SJSA1 (cell line): Measurements from ENCODE around the gene FMNL2. TPM values are rescaled to one million over a fixed set of nuclear protein-coding genes. Genes with fewer than 3 reads are reported as not detected.

Experiments
- DNase-seq, 2 experiments: peaks; one replicate each; pipeline ENCODE4 v3.0.0-alpha.2; 2015 to 2020; ENCODE audit warnings: low spot score in 2 of 2, low read depth in 1 of 2
- H3K27ac ChIP-seq: fragments of 250-450 bp; sonication (Bioruptor Pico); 2 replicates; pipeline ENCODE4 v1.5.1; 2020; ENCODE audit warnings: mild to moderate bottlenecking, moderate library complexity
- H3K27me3 ChIP-seq: fragments of 250-450 bp; sonication (Bioruptor Pico); replicated peaks from 2 replicates; pipeline ENCODE4 v1.5.1; 2020; ENCODE audit warnings: mild to moderate bottlenecking, moderate library complexity
- H3K36me3 ChIP-seq: fragments of 250-450 bp; sonication (Bioruptor Pico); 2 replicates; pipeline ENCODE4 v1.5.1; 2020; ENCODE audit warnings: mild to moderate bottlenecking
- H3K4me1 ChIP-seq: fragments of 250-450 bp; sonication (Bioruptor Pico); replicated peaks from 2 replicates; pipeline ENCODE4 v1.6.1; 2021; ENCODE audit warnings: mild to moderate bottlenecking
- H3K4me3 ChIP-seq: fragments of 250-450 bp; sonication (Bioruptor Pico); 2 replicates; pipeline ENCODE4 v1.5.1; 2020; ENCODE audit warnings: mild to moderate bottlenecking
- H3K9me3 ChIP-seq: fragments of 250-450 bp; sonication (Bioruptor Pico); replicated peaks from 2 replicates; pipeline ENCODE4 v1.5.1; 2020; ENCODE audit warnings: mild to moderate bottlenecking
- total RNA-seq: library from RNA; depleted of rRNA; stranded (reverse); fragments of >200 nt; shearing (Covaris generic); gene quantifications from 2 replicates; pipeline ENCODE4 v1.2.3, GENCODE V29; 2014

The FMNL2 gene
- total RNA-seq, 1 experiment from 2014 or later, result 12.9 TPM

DNA sequence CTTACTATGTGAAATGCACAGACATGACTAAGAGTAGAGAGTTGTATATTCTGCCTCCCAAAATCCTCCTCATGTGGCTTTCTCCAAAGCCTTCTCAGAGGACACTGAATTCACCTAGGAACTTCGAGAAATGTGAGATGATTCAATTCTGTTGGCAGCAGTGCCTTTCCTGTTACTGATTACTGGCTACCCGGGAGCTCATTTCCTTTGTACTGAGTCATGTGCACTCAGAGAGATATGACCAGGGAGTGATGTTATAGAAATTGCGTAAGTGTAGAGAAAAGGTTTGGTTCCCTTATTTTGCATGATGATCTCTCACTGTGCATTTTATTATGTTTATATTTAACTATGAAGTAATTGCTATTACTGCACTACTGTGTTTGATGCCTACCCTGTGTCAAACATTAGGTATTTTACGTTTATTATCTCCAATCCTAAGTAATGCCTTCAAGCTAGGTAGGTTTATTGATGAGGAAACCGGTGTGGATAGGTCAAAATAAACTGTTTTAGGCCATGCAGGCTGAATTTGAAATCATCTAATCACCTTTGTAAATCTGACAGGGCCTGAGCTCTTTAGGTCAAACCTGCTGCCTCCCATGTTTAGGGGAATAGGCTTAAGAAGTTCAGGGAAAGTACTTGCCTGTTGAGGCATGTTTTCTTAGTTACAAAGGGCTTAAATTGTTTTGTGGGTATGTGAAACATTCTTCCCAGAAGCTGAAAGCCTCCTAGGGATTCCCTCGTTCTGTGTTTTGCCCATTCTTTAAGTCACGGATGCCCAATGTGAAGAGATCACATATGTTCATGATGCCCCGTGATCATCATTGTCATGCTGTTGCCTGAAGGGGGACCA, 86.8 kb downstream of the FMNL2 start:
- Histone ChIP-seq H3K4me3 (no peak overlapping the region), H3K4me1 (peaks cover 17% of the 10 kb centered on the region), H3K9me3 (no peaks in the 10 kb centered on the region), H3K27ac (peak overlapping the region; percentile 46), H3K36me3 (no peaks in the 10 kb centered on the region), H3K27me3 (no peaks in the 10 kb centered on the region)
- DNase-seq, result peak; percentile 62 to 72

DNA sequence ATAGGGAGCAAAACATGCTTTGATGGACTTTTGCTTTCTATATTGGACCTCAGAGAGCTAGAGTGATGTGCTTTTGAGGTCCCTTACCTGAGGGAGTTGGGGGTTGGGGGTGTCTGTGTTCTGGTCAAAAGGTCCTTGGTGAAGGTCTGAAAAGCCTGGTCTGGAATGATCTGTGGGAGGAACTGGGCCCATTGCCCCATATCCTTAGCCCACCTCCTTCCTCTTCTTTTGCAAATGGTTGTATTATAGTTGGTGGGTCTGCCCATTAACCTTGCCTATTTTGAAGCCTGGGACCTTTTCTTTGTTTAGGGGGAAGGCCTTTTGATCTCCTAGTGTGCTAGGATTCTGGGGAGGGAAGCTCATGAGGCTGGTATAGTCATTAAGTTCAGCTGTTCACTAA, 88.7 kb downstream of the FMNL2 start:
- Histone ChIP-seq H3K9me3 (no peaks in the 10 kb centered on the region), H3K27me3 (no peaks in the 10 kb centered on the region), H3K36me3 (no peaks in the 10 kb centered on the region), H3K27ac (no peak overlapping the region), H3K4me3 (no peak overlapping the region), H3K4me1 (peaks cover 17% of the 10 kb centered on the region)
- DNase-seq, result no peak

DNA sequence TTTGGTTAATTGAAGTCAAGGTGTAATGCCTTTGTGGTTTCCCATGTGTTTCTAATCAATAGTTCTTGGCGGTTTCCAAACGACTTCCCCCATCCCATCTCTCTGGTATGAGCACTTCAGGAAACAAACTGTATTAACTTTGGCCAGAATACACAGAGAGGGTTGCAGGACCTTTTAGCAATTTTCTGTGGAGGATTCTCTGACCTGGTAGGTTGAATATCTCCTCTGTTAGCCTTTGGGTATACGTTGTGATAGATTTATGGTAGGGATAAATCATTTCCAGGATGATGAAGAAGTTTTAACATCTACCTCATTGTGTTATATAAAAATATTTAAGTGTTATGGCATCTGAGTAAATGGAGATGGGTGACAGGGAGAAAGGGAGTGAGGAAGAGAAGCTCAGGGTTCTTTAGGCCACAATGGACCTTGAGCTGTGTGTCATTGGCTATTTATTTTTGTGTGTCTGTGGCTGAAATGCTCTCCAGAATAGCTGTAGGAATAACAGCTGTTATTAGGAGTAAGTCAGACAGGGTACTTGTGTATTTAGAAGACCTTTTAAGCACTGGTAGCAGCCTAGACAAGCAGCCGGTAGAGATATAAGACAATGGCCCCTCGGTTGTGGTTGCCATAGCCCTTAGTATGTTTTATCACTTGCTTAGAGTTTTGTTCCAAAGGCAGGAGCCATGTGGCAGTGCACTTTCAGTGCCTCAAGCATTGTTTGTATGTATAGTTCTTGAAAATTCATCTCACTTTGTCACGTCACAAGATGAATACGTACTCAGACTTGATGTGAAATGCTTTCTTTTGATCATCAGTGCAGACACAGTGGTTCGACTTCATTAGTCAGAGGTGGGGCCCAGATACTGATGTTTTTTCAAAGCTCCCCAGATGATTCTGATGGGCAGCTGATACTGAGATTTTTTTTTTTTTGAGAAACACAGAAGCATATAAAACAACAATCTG, 91.1 kb downstream of the FMNL2 start:
- H3K36me3 ChIP-seq, result no peaks in the 10 kb centered on the region
- peaks cover 12% of the 10 kb centered on the region for H3K4me1 ChIP-seq
- no peak overlapping the region for H3K27ac ChIP-seq
- no peak for DNase-seq
- H3K27me3 ChIP-seq, result no peaks in the 10 kb centered on the region
- no peak overlapping the region for H3K4me3 ChIP-seq
- no peaks in the 10 kb centered on the region for H3K9me3 ChIP-seq

DNA sequence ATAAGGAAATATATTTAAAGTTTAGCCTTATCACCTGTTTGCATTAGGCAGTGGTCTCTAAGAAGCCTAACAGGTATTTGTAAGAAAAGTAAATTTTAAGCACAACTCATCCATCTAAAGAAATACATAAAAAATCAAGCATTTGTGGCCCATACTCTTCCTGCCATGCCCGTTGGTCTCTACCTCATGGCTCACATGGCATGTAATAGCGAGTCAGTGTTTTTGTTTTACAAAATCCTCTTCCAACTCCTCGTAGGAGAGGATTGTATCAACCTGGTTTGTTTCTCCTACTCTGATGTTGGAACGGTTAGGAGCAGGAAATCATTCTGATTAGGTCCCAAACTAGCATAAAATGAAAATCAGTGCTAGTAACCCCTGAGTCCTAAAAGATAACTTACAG, 91.8 kb downstream of the FMNL2 start:
- Histone ChIP-seq H3K27ac (no peak overlapping the region), H3K4me1 (peaks cover 5% of the 10 kb centered on the region), H3K27me3 (no peaks in the 10 kb centered on the region), H3K9me3 (no peaks in the 10 kb centered on the region), H3K4me3 (no peak overlapping the region), H3K36me3 (no peaks in the 10 kb centered on the region)
- no peak for DNase-seq

DNA sequence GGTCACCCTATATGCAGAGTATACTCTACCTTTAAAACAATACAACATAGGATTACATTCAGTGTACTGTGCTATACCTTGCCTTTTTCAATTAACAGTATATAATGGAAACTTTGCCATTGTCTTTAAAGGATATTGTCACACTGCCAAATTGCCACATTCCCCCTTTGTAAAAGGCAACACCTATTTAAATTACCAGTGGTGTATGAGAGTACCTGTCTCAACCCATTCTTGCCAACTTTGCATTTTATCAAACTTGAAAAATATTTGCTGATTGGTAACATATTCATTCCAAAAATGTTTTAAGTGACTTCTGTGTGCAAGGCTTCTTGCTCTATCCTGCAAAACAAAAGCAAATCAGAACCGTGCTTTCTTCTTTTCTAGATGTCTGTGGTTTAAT, 92.9 kb downstream of the FMNL2 start:
- H3K27ac ChIP-seq, result no peak overlapping the region
- DNase-seq, result no peak
- H3K36me3 ChIP-seq, result no peaks in the 10 kb centered on the region
- no peaks in the 10 kb centered on the region for H3K27me3 ChIP-seq
- H3K4me3 ChIP-seq, result no peak overlapping the region
- H3K9me3 ChIP-seq, result no peaks in the 10 kb centered on the region
- no peaks in the 10 kb centered on the region for H3K4me1 ChIP-seq

DNA sequence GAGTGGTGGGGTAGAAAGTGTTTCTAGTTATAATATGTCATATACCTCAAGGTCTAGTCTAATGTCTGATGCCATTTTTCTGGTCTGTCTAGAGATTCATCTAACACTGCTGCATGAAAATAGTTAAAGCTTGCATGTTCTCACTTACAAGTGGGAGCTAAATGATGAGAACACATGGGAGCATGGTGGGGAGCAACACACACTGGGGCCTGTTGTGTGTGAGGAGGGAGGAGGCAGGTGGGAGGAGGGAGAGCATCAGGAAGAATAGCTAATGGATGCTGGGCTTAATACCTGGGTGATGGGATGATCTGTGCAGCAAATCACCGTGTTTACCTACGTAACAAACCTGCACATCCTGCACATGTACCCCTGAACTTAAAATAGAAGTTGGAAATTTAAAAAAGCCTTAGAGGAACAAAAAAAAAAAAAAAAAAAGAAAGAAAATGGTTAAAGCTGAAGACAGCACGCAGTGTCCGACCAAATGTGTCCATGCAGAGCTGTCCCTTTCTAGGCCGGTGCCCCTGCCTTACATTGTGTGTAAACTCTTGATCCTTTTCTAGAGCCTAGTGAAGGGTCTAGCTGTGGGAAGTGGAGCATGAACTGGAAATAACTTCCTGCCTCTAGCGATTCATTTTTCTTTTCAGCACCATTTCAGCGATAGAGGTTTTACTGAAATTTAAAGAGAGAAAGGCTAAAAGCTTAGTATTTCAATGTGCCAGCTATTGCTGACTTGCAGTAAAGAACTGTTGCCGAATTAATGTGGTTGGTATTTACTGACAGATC, 94.0 kb downstream of the FMNL2 start:
- Histone ChIP-seq H3K36me3 (no peaks in the 10 kb centered on the region), H3K4me1 (no peaks in the 10 kb centered on the region), H3K9me3 (no peaks in the 10 kb centered on the region), H3K27ac (no peak overlapping the region), H3K4me3 (no peak overlapping the region), H3K27me3 (no peaks in the 10 kb centered on the region)
- DNase-seq, result no peak

DNA sequence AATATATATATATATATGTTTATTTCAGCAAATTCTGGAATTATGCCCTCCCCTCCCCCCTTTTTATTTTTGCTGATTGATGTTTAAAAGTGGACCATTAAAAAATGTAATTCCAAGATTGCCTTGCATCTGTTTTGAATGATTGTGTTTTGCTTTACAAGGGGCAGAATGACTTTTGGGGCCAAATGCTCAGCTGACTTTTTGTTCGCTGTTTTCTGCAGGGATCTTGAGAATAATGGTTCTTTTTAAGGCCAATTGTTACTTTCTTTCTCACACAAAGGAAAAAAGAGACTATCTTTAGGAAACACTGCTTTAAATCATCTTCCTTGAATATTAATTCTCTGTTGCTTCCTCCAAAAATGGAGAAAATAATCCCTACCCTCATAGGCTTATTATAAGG, 95.9 kb downstream of the FMNL2 start:
- no peak overlapping the region for H3K4me3 ChIP-seq
- H3K27me3 ChIP-seq, result no peaks in the 10 kb centered on the region
- DNase-seq, result no peak
- no peak overlapping the region for H3K27ac ChIP-seq
- no peaks in the 10 kb centered on the region for H3K36me3 ChIP-seq
- H3K4me1 ChIP-seq, result no peaks in the 10 kb centered on the region
- H3K9me3 ChIP-seq, result no peaks in the 10 kb centered on the region

DNA sequence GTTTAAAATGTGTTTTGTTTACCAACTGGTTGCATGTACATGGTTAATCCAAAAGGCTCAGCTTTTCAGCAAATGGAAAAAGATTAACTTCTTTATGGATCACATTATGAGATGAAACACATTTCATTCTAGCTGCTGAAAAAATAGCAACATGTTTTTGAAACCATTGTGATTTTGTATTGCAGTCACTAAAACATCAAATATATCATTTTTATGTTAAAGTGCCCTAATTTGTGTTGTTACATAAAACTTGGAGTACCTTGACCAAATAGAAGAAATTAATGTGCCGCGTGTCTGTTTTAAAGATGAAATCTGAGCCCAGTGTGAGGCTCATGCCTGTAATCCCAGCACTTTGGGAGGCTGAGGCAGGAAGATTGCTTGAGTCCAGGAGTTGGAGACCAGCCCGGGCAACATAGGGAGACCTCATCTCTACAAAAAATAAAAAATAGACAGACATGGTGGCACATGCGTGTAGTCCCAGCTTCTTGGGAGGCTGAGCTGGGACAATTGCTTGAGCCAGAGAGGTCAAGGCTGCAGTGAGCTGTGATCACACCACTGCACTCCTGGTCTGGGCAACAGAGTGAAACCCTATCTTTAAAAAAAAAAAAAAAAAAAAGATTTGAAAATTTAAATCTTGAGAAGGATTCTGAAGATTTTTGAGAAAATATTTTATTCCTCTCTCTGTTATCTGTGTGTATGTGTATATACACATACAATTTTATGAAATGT, 96.6 kb downstream of the FMNL2 start:
- no peak overlapping the region for H3K4me3 ChIP-seq
- H3K4me1 ChIP-seq, result no peaks in the 10 kb centered on the region
- H3K27me3 ChIP-seq, result no peaks in the 10 kb centered on the region
- DNase-seq, result no peak
- H3K27ac ChIP-seq, result no peak overlapping the region
- no peaks in the 10 kb centered on the region for H3K9me3 ChIP-seq
- no peaks in the 10 kb centered on the region for H3K36me3 ChIP-seq

DNA sequence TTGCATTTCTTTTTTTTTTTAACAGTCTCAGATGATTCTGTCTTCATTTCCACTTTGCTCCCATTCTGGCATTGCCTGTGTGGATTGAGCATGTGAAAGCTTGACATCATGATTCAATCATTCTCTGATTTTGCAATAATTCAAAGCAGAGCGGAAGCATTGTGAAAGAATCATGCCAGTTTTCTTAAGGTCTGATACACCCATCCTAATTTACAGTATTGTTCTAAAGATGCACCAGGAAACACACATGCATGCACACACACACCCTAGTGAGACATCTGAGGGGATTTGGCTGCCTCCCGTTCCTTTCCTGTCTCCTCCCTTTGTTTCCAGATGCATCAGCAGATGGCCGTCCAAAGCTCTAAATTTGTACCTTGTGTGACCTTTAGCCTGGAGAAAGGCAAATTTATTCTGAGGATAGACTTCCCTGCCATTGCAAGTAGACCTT, 97.3 kb downstream of the FMNL2 start:
- no peaks in the 10 kb centered on the region for H3K4me1 ChIP-seq
- H3K27ac ChIP-seq, result no peak overlapping the region
- no peak overlapping the region for H3K4me3 ChIP-seq
- no peak for DNase-seq
- H3K36me3 ChIP-seq, result no peaks in the 10 kb centered on the region
- no peaks in the 10 kb centered on the region for H3K9me3 ChIP-seq
- H3K27me3 ChIP-seq, result no peaks in the 10 kb centered on the region

DNA sequence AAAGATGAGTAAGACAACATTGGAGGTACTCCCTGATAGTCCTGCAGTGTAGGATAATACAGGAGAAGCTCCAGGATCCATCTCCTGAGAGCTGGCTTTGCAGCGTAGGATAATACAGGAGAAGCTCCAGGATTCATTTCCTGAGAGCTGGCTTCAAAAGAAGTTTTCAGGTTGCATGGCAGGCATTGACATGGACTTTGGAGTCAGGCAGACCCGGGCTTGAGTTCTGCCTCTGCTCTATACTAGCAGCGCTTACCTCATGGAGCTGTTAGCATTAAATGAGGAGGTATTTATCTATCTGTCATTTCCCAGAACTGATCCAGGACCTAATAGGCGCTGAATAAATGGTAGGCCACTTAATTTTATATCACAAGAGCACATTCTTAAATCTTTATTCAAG, 97.8 kb downstream of the FMNL2 start:
- no peak for DNase-seq
- Histone ChIP-seq H3K36me3 (no peaks in the 10 kb centered on the region), H3K4me1 (no peaks in the 10 kb centered on the region), H3K4me3 (no peak overlapping the region), H3K9me3 (no peaks in the 10 kb centered on the region), H3K27ac (no peak overlapping the region), H3K27me3 (no peaks in the 10 kb centered on the region)

DNA sequence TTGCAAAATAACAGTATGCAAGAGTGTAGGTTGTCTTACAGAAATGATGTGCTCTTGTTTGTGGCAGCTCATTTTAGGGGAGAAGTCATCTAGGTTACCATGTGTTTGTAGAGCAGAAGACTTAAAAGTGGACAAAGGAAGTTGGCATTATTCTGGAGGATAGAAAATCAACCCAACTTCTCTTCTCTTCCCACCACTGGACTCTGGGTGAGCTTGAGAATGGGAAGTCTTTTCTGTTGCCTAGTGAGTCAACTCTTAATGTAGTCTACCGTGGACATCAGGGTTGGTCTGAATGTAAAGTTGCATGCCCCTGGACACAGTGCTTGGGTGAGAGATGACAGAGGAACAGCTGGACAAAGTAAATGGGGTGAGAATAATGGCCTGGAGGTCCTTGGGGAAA, 98.3 kb downstream of the FMNL2 start:
- no peak for DNase-seq
- no peaks in the 10 kb centered on the region for H3K9me3 ChIP-seq
- no peaks in the 10 kb centered on the region for H3K27me3 ChIP-seq
- no peaks in the 10 kb centered on the region for H3K36me3 ChIP-seq
- no peaks in the 10 kb centered on the region for H3K4me1 ChIP-seq
- H3K27ac ChIP-seq, result no peak overlapping the region
- no peak overlapping the region for H3K4me3 ChIP-seq

DNA sequence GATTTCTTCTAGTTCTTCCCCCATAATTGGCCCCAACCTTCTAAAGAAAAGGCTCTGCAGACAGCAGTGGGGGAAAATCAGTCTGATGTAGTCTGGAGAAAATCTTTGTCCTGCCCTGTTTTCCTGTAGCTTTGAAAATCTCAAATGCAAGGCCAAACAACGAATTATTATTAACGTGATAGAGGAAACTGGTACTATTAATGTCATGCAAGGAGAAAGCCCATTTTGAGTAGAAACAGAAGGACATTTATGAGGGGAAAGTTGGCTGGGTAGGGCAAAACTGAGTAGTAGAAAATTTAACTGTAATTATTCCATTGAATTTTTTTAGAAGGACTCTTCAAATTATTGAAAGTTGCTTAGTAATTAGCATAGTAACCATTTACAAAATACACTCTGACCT, 98.8 kb downstream of the FMNL2 start:
- no peak for DNase-seq
- H3K27me3 ChIP-seq, result no peaks in the 10 kb centered on the region
- no peaks in the 10 kb centered on the region for H3K4me1 ChIP-seq
- no peak overlapping the region for H3K4me3 ChIP-seq
- H3K36me3 ChIP-seq, result no peaks in the 10 kb centered on the region
- H3K27ac ChIP-seq, result no peak overlapping the region
- H3K9me3 ChIP-seq, result no peaks in the 10 kb centered on the region
